ENCODE measurements around the gene TLR6. TPM values are rescaled to one million over a fixed set of nuclear protein-coding genes. Genes with fewer than 3 reads are reported as not detected.
"Not testable (repeated sequence)": the region's sequence is repeated elsewhere in the genome, so short reads cannot be mapped to it uniquely, and the experiment has no call there.

TLR6 gene
- polyA plus RNA-seq, 3 donors: 0.53 to 1.00 (median 0.57) TPM

DNA sequence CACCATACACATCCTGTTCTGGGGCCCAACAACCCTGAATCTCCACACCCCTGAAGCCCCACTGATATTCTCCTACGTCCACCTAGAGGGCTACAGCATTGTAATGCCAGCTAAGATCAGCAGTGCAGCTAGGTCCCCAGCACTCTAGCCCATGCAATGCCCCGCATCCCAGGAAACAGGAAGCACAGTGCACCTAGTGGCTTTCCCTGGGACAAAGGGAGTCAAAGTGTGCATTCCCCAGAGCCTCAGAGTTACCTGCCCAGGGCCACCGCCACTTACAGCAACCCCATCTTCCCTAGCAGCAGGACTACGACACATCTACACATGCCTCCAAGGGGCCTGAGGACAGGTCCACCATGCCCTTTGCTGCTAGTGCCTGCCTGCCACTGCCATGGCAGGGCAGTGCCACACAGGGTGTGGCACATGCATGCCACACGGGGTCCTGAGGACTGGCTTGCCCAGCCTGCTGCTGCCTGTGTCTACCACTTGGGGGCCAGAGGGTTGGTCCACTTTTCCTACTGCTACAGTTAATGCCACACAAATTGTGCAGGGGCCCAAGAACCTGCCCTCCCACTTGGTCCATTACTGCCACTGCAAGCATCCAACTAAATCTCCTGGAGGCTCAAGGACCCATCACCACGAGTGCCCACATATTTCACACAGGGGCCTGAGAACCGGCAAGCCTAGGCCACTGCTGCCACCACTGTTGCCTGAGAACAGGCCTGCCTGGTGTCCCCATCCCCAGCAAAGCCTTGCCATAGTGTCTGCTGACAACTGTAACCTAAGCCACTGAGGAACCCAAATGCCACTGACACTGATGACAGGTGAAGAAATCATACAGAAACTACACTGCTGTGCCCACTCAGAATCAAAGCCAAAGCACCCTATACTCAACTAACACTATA lies 23.7 kb downstream of the TLR6 start:
- no peak for DNase-seq (ENCODE audit: extremely low read depth in 1 of 11, low read depth in 9 of 11, low spot score in 4 of 11)

- no peak for DNase-seq (ENCODE audit: extremely low read depth in 1 of 11, low read depth in 9 of 11, low spot score in 4 of 11)
Observed at GRCh38 chr4:38832206-38832605, 24.4 kb downstream of the TLR6 start.

GRCh38 chr4:38831653-38832052 lies 25.0 kb downstream of the TLR6 start:
- DNase-seq (ENCODE audit: extremely low read depth in 1 of 11, low read depth in 9 of 11, low spot score in 4 of 11): no peak

GRCh38 chr4:38829237-38829636 lies 27.4 kb downstream of the TLR6 start:
- no peak for DNase-seq (ENCODE audit: extremely low read depth in 1 of 11, low read depth in 9 of 11, low spot score in 4 of 11)

DNA sequence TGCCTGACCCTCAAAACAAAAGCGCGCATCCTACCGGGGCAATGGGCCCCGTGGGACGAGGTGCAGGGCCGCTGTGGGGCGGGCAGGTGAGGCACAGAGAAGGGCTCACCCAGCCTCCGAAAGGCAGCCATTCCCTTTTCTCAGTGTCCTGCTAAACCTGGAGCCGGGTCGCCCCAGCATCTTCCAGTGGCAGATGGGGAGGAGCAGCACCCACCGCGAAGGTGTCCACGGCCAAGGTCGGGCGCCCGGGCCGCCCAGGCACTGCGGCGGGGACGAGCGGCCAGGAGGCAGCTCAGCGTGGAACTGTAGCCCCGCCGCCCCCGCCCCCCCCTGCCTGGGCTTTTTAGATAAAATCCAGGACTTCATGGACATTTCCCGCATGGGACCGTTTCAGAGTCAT lies 32.9 kb downstream of the TLR6 start:
- no peak for DNase-seq (ENCODE audit: extremely low read depth in 1 of 11, low read depth in 9 of 11, low spot score in 4 of 11)

DNA sequence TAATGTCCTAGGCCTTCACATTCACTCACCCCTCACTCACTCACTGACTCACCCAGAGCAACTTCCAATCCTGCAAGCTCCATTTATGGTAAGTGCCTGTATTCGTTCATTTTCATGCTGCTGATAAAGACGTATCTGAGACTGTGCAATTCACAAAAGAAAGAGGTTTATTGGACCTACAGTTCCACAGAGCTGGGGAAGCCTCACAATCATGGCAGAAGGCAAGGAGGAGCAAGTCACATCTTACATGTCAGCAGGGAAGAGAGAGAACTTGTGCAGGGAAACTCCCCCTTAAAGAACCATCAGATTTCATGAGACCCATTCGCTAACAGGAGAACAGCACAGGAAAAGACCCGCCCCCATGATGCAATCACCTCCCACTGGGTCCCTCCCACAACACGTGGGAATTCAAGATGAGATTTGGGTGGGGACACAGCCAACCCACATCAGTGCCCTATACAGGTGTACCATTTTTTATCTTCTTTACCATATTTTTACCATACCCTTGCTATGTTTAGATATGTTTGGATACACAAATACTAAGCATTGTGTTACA lies 33.8 kb downstream of the TLR6 start:
- no peak for DNase-seq (ENCODE audit: extremely low read depth in 1 of 11, low read depth in 9 of 11, low spot score in 4 of 11)

GRCh38 chr4:38821739-38822138 lies 34.9 kb downstream of the TLR6 start:
- no peak for DNase-seq (ENCODE audit: extremely low read depth in 1 of 11, low read depth in 9 of 11, low spot score in 4 of 11)

GRCh38 chr4:38820329-38821061 lies 36.1 kb downstream of the TLR6 start:
- DNase-seq (ENCODE audit: extremely low read depth in 1 of 11, low read depth in 9 of 11, low spot score in 4 of 11): no peak

DNA sequence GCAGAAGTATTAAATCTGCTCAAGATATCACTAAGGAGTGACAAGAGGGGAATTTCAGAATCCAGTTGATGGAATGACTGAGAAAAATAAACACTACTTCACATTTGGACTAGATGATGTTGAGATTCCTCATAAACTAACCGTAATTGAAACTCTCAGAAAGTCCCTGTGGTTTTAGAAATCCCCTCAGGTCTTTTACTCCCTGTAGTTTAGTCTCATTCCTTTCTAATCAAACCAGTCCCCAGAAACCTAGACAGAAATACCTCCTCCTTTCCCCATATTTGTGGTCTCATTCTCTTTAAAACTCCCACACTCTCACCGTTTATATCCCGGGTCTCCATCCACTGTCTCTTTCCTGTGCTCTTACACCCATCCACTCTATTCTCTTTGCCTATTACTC lies 37.0 kb downstream of the TLR6 start:
- DNase-seq (ENCODE audit: extremely low read depth in 1 of 11, low read depth in 9 of 11, low spot score in 4 of 11): no peak

- no peak for DNase-seq (ENCODE audit: extremely low read depth in 1 of 11, low read depth in 9 of 11, low spot score in 4 of 11)
Observed at GRCh38 chr4:38818441-38818976, 38.1 kb downstream of the TLR6 start.

DNA sequence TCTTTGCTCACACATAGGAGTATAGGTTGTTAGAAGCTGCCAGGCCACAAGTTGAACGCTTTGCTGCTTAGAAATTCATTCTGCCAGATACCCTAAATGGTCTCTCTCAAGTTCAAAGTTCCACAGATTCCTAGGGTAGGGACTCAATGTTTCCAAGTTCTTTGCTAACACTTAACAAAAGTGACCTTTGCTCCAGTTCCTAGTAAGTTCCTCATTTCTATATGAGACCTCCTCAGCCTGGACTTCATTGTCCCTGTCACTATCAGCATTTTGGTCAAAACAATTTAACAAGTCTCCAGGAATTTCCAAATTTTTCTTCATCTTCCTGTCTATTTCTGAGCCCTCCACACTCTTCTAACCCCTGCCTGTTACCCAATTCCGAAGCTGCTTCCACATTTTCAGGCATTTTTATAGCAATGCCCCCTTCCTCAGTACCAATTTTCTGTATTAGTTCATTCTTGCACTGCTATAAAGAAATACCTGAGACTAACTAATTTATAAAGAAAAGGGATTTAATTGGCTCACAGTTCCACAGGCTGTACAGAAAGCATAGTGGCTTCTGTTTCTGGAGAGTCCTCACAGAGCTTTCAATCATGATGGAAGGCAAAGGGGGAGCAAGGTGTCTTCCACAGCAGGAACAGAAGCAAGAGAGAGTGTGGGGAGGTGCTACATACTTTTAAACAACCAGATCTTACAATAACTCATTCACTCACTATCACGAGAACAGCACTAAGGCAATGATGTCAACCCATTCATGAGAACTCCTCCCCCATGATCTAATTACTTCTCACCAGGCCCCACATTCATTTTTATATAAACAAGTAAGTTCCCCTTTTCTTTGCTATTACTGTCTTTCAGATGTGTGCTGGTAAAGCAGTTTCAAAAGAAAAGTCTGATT lies 40.5 kb downstream of the TLR6 start:
- DNase-seq (ENCODE audit: extremely low read depth in 1 of 11, low read depth in 9 of 11, low spot score in 4 of 11): no peak

DNA sequence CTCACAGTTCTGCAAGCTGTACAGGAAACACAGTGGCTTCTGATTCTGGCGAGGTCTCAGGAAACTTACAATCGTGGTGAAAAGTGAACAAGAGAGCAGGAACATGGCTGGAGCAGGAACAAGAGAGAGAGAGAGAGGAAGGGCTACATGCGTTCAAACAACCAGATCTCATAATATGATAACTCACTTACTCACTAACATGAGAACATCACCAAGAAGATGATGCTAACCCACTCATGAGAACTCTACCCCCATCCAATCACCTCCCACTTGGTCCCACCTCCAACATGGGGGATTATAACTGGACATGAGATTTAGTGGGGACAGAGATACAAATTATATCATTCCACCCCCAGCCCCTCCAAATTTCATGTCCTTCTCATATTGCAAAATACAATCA lies 42.2 kb downstream of the TLR6 start:
- DNase-seq (ENCODE audit: extremely low read depth in 1 of 11, low read depth in 9 of 11, low spot score in 4 of 11): no peak

DNA sequence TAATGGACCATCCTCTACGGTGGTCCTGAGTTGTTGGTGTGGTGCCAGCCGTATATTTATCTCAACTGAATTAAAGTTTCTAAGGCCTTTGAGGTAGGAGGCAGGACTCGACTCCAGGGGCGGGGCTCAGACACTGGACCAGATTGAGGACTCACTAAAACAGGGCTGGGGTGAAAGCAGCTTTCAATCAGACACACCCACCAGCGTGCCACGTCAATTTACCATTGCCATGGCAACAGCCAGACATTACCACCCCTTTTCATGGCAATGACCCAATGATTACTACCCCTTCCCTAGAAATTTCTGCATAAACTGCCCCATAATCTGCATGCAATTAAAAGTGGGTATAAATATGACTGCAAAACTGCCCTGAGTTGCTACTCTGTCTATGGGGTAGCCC lies 45.3 kb downstream of the TLR6 start:
- no peak for DNase-seq (ENCODE audit: extremely low read depth in 1 of 11, low read depth in 9 of 11, low spot score in 4 of 11)

GRCh38 chr4:38807462-38807861 lies 49.2 kb downstream of the TLR6 start:
- DNase-seq (ENCODE audit: extremely low read depth in 1 of 11, low read depth in 9 of 11, low spot score in 4 of 11): not testable (repeated sequence)

DNA sequence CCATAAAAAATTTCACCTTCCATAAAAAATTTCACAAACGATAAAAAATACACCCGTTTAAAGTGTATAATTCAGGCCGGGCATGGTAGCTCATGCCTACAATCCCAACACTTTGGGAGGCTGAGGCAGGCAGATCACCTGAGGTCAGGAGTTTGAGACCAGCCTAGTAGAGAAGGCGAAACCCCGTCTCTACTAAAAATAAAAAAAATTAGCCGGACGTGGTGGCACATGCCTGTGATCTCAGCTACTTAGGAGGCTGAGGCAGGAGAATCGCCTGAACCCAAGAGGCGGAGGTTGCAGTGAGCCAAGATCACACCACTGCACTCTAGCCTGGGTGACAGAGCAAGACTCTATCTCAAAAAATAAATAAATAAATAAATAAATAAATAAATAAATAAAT lies 50.4 kb downstream of the TLR6 start:
- not testable (repeated sequence) for DNase-seq (ENCODE audit: extremely low read depth in 1 of 11, low read depth in 9 of 11, low spot score in 4 of 11)

- no peak for DNase-seq (ENCODE audit: extremely low read depth in 1 of 11, low read depth in 9 of 11, low spot score in 4 of 11)
Observed at GRCh38 chr4:38805530-38806145, 51.0 kb downstream of the TLR6 start.

GRCh38 chr4:38804654-38805295 lies 51.8 kb downstream of the TLR6 start, which contains the start of gene TLR1:
TLR1 (minus strand) TSS chr4:38804791; CDS start chr4:38798831, 5,960 bp downstream.
- DNase-seq (ENCODE audit: extremely low read depth in 1 of 11, low read depth in 9 of 11, low spot score in 4 of 11): peak in 9 of 11 donors; percentile 21 to 63 (median 33)
